AG04449 (cell line): ENCODE measurements around the gene PP2D1.

Source experiments
- CTCF ChIA-PET: fragments of 350-600 bp; formaldehyde crosslinking; extraction: SDS; loops from one replicate; lab custom pipeline; 2021; ENCODE audit warnings: antibody characterized with exemption; lab: Yijun Ruan, JAX
- POLR2A ChIA-PET: fragments of 400-600, 350-600 bp; formaldehyde crosslinking; extraction: SDS; loops from one replicate; lab custom pipeline; 2020; ENCODE audit warnings: antibody characterized with exemption, inconsistent platforms; lab: Yijun Ruan, JAX
- DNase-seq: peaks from one replicate; pipeline ENCODE4 v3.0.0-alpha.2; 2010; ENCODE audit warnings: low read depth, low spot score
- H3K4me3 ChIP-seq: 2 replicates; pipeline ENCODE4 v1.5.1; 2011; ENCODE audit warnings: low read depth, mild to moderate bottlenecking, control low read depth, low read length
- CTCF ChIP-seq: IDR thresholded peaks from one replicate; pipeline ENCODE4 v1.5.1; 2011; ENCODE audit warnings: mild to moderate bottlenecking, moderate library complexity, low read length, control low read depth, inconsistent platforms; ENCODE audit not compliant: insufficient read depth; ENCODE audit errors: missing control alignments

PP2D1 gene

GRCh38 chr3:20055020-20055775, 43.1 kb upstream of the PP2D1 start:
- POLR2A ChIA-PET = no interaction called here
- TF ChIP-seq CTCF = no peak
- DNase-seq = no peak
- CTCF ChIA-PET = no interaction called here
- H3K4me3 ChIP-seq = no peak overlapping the region

- ChIA-PET POLR2A (no interaction called here), CTCF (no interaction called here)
- TF ChIP-seq CTCF = no peak
- DNase-seq = peak; percentile 31
- no peak overlapping the region for H3K4me3 ChIP-seq
These were observed 42.5 kb upstream of the PP2D1 start for GRCh38 chr3:20054549-20054987.

GRCh38 chr3:20052851-20053250, 40.8 kb upstream of the PP2D1 start:
- H3K4me3 ChIP-seq = no peak overlapping the region
- ChIA-PET CTCF (interaction anchor here (1.2 kb wide), 1 partner anchor 12 kb away, joined by 6 read pairs; the partner anchor contains the start of gene KAT2B), POLR2A (no interaction called here)
- no peak for DNase-seq
- no peak for TF ChIP-seq CTCF

- no peak for DNase-seq
- no peak overlapping the region for H3K4me3 ChIP-seq
- POLR2A ChIA-PET = no interaction called here
- no peak for TF ChIP-seq CTCF
- CTCF ChIA-PET = interaction anchor here (0.8 kb wide), 1 partner anchor 9 kb away, joined by 4 read pairs; no protein-coding TSS in a partner anchor
These were observed 39.2 kb upstream of the PP2D1 start for GRCh38 chr3:20051123-20051806.

GRCh38 chr3:20047976-20048883, 36.2 kb upstream of the PP2D1 start:
- CTCF ChIA-PET = no interaction called here
- no peak overlapping the region for H3K4me3 ChIP-seq
- no peak for TF ChIP-seq CTCF
- no peak for DNase-seq
- POLR2A ChIA-PET = no interaction called here
